SH-SY5Y (cell line): Measurements from ENCODE around the gene GPC3.

ENCODE experiments used
- GATA2 ChIP-seq: IDR thresholded peaks from 2 replicates; pipeline ENCODE4 v1.6.1; 2011; ENCODE audit warnings: mild to moderate bottlenecking, low read depth, low read length
- GATA3 ChIP-seq: IDR thresholded peaks from 2 replicates; pipeline ENCODE4 v1.6.1; 2011; ENCODE audit warnings: low read depth, mild to moderate bottlenecking, low read length, moderate library complexity

GRCh38 chrX:133497356-133497755 lies 488.0 kb downstream of the GPC3 start:
- TF ChIP-seq GATA2 (no peak), GATA3 (no peak)
